ENCODE measurements around the gene PKMYT1. TPM values are rescaled to one million over a fixed set of nuclear protein-coding genes. Genes with fewer than 3 reads are reported as not detected.

Gene PKMYT1
- total and polyA plus RNA-seq, 9 of the 15 experiments (the other 6 are each of a cell fraction or from before 2014, with no cell fraction given), result 8.7 to 201 (median 37.8) TPM

DNA sequence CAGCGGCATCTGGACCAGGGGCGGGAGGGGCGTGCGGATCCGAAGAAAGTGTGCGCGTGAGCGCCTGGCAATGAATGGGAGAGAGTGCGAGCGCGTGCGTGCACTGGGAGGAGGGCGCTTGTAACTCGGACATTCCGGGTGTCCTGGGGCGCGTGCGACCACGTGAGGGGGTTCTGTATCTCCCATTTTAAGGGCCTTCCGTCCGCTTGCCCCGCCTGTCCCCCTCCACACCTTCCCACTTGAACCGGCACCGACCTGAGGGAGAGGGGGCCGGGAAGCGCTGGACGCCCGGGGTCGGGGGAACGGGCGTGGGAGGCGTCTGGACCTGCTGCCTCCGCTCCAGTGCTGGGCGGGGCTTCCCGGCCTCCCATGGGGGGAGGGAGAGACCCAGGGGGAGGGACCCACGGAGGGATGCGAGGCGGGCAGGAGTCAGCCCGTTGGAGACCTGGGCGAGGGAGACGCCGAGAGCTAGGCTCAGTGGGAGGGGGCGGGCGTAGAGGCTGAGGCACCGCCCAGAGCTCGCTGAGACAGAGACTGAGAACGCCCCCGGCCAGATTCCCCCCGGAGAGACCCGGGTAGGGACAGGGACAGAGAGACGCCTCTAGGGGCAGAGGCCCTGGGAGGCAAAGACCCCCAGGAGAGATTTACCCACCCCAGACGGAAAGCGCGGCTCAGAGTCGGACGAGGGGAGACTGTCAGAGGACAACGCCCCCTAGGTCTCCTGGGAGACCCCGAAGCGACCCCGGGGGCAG, 16.3 kb downstream of the PKMYT1 start, which contains the start of gene KREMEN2 (continued):
- TF ChIP-seq, protein P1, sequence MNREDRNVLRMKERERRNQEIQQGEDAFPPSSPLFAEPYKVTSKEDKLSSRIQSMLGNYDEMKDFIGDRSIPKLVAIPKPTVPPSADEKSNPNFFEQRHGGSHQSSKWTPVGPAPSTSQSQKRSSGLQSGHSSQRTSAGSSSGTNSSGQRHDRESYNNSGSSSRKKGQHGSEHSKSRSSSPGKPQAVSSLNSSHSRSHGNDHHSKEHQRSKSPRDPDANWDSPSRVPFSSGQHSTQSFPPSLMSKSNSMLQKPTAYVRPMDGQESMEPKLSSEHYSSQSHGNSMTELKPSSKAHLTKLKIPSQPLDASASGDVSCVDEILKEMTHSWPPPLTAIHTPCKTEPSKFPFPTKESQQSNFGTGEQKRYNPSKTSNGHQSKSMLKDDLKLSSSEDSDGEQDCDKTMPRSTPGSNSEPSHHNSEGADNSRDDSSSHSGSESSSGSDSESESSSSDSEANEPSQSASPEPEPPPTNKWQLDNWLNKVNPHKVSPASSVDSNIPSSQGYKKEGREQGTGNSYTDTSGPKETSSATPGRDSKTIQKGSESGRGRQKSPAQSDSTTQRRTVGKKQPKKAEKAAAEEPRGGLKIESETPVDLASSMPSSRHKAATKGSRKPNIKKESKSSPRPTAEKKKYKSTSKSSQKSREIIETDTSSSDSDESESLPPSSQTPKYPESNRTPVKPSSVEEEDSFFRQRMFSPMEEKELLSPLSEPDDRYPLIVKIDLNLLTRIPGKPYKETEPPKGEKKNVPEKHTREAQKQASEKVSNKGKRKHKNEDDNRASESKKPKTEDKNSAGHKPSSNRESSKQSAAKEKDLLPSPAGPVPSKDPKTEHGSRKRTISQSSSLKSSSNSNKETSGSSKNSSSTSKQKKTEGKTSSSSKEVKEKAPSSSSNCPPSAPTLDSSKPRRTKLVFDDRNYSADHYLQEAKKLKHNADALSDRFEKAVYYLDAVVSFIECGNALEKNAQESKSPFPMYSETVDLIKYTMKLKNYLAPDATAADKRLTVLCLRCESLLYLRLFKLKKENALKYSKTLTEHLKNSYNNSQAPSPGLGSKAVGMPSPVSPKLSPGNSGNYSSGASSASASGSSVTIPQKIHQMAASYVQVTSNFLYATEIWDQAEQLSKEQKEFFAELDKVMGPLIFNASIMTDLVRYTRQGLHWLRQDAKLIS (CRISPR knock-in tag; IDR thresholded peaks at IDR 0.05), result no peak
- TF ChIP-seq CAMTA2 (CRISPR knock-in tag; conservative IDR thresholded peaks at IDR 0.05) (no peak), RBM25 (IDR thresholded peaks at IDR 0.05; ENCODE audit: low read depth, low read length, severe bottlenecking) (no peak), PURB (CRISPR knock-in tag; IDR thresholded peaks at IDR 0.05; ENCODE audit: low read depth) (no peak), ZFP36 (IDR thresholded peaks at IDR 0.05; ENCODE audit: low read depth, low read length, partially characterized antibody) (no peak), TOE1 (IDR thresholded peaks at IDR 0.05; ENCODE audit: borderline replicate concordance) (peak; percentile 60; the same call in 1 of the 2 replicates), TOE1 (CRISPR knock-in tag; IDR thresholded peaks at IDR 0.05; ENCODE audit: borderline replicate concordance, low read depth) (no peak), MCM5 (IDR thresholded peaks at IDR 0.05; ENCODE audit: low read depth) (no peak), WHSC1 (IDR thresholded peaks at IDR 0.05; ENCODE audit: low read length) (no peak), ZC3H4 (CRISPR knock-in tag; IDR thresholded peaks at IDR 0.05; ENCODE audit: borderline replicate concordance) (no peak), ZNF584 (CRISPR knock-in tag; IDR thresholded peaks at IDR 0.05; ENCODE audit: low read depth) (no peak), NEUROD1 (IDR thresholded peaks at IDR 0.05; ENCODE audit: borderline replicate concordance, low read depth, low read length, partially characterized antibody) (no peak), NFATC3 (IDR thresholded peaks at IDR 0.05) (no peak), CEBPB (tag; IDR thresholded peaks at IDR 0.05) (no peak), RBFOX2 (IDR thresholded peaks at IDR 0.05; ENCODE audit: low read depth, low read length) (peak; percentile 66), HCFC1 (IDR thresholded peaks at IDR 0.05; ENCODE audit: low read depth, low read length) (no peak), ZSCAN29 (IDR thresholded peaks at IDR 0.05) (0 out of 2 replicates have a peak, but pooled peaks have one; percentile 65)
- TF ChIP-seq, protein P2, sequence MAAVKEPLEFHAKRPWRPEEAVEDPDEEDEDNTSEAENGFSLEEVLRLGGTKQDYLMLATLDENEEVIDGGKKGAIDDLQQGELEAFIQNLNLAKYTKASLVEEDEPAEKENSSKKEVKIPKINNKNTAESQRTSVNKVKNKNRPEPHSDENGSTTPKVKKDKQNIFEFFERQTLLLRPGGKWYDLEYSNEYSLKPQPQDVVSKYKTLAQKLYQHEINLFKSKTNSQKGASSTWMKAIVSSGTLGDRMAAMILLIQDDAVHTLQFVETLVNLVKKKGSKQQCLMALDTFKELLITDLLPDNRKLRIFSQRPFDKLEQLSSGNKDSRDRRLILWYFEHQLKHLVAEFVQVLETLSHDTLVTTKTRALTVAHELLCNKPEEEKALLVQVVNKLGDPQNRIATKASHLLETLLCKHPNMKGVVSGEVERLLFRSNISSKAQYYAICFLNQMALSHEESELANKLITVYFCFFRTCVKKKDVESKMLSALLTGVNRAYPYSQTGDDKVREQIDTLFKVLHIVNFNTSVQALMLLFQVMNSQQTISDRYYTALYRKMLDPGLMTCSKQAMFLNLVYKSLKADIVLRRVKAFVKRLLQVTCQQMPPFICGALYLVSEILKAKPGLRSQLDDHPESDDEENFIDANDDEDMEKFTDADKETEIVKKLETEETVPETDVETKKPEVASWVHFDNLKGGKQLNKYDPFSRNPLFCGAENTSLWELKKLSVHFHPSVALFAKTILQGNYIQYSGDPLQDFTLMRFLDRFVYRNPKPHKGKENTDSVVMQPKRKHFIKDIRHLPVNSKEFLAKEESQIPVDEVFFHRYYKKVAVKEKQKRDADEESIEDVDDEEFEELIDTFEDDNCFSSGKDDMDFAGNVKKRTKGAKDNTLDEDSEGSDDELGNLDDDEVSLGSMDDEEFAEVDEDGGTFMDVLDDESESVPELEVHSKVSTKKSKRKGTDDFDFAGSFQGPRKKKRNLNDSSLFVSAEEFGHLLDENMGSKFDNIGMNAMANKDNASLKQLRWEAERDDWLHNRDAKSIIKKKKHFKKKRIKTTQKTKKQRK (IDR thresholded peaks at IDR 0.05; ENCODE audit: borderline replicate concordance, low read depth, low read length), result no peak
- TF ChIP-seq, protein P3, sequence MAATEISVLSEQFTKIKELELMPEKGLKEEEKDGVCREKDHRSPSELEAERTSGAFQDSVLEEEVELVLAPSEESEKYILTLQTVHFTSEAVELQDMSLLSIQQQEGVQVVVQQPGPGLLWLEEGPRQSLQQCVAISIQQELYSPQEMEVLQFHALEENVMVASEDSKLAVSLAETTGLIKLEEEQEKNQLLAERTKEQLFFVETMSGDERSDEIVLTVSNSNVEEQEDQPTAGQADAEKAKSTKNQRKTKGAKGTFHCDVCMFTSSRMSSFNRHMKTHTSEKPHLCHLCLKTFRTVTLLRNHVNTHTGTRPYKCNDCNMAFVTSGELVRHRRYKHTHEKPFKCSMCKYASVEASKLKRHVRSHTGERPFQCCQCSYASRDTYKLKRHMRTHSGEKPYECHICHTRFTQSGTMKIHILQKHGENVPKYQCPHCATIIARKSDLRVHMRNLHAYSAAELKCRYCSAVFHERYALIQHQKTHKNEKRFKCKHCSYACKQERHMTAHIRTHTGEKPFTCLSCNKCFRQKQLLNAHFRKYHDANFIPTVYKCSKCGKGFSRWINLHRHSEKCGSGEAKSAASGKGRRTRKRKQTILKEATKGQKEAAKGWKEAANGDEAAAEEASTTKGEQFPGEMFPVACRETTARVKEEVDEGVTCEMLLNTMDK (IDR thresholded peaks at IDR 0.05; ENCODE audit: borderline replicate concordance, insufficient read depth, low read depth, low read length, poor library complexity, severe bottlenecking), result peak; percentile 34
